ENCODE measurements around the gene PPP2R3A.

DNA sequence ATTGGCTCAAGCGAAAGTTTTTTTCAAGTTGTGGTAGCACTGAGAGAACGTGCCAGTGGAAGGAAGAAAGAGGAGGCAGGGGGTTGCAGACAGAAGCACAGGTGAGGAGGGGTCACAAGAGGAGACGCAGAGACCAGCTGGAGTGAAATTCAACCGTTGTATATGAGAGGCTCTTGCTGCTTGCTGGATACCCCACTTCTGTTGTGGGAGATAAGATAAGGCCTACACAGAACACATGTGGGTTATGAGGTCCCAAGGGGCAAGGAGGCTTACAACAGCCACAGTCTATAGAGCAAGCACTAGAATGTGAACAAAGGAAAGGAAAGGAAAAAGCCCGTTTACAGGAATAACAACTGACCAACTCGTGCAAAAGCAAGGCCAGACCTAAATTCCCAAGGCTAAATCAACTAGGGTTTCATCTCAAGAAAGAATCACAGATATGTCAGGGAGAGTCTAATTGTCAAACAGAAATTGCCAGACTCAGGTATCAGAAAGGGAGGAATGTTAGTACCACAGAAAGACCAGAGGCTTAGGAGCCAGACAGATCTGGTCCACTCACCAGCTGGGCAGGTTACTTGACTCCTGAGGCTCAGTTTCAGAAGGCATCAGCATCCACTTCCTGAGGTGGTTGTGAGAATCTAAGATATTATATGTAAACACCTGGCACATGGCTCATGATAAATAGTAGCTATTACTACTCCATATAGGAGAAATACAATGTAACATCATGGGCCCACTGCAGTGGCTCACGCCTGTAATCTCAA, 169.7 kb downstream of the PPP2R3A start:
- TF ChIP-seq, protein P1, sequence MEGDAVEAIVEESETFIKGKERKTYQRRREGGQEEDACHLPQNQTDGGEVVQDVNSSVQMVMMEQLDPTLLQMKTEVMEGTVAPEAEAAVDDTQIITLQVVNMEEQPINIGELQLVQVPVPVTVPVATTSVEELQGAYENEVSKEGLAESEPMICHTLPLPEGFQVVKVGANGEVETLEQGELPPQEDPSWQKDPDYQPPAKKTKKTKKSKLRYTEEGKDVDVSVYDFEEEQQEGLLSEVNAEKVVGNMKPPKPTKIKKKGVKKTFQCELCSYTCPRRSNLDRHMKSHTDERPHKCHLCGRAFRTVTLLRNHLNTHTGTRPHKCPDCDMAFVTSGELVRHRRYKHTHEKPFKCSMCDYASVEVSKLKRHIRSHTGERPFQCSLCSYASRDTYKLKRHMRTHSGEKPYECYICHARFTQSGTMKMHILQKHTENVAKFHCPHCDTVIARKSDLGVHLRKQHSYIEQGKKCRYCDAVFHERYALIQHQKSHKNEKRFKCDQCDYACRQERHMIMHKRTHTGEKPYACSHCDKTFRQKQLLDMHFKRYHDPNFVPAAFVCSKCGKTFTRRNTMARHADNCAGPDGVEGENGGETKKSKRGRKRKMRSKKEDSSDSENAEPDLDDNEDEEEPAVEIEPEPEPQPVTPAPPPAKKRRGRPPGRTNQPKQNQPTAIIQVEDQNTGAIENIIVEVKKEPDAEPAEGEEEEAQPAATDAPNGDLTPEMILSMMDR (IDR thresholded peaks at IDR 0.05): no peak
- TF ChIP-seq POLR2A (IDR thresholded peaks at IDR 0.05): no peak

All from right lobe of liver (tissue), 4 donors.